ENCODE results near the gene NOB1. TPM values are rescaled to one million over a fixed set of nuclear protein-coding genes. Genes with fewer than 3 reads are reported as not detected.

The NOB1 gene
- total and polyA plus RNA-seq, 4 experiments from 2014 or later: 28.0 to 54.4 (median 45.4) TPM

DNA sequence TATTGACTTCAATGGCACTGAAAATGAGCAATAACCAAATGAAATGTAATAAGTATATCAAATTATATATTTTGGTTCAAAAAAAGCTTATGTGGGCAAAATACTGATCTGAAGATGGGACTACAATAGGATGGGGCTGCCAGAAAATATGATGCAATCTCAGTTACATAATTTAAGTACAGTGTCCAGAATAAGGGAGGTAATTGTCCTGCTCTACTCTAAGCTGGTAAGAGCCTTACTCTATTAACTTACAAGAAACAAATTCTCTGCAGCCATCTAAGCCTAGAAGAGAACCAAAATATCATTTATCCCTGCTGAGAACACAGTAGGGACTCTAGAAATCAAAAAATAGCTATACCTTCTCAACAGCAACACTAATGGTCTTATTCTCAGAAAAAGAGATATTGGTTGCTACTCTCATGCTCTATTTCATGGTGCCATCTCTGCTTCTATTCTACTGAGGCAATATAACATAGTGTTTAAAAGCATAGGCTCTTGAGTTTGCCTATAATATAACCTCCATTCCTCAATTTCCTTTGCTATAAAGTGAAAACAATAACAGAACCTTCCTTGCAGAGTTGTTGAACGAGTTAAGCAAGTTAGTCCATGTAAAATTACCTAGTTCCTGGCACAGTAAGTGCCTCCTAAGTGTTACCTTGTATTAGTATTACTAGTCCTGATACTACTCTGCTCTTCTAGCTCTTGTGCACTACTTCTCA is 48.3 kb downstream of the NOB1 start:
- Histone ChIP-seq H3K9me3 (ENCODE audit: control insufficient read depth in 1 of 2, low read length in 2 of 2) (no peaks in the 10 kb centered on the region), H3K4me1 (ENCODE audit: insufficient read depth, low read length) (peaks cover 6% of the 10 kb centered on the region), H3K27ac (ENCODE audit: low read depth, low read length) (no peak overlapping the region), H3K4me3 (ENCODE audit: low read length in 2 of 2) (no peak overlapping the region), H3K27me3 (ENCODE audit: insufficient read depth, low read length) (no peaks in the 10 kb centered on the region), H3K36me3 (ENCODE audit: insufficient read depth, low read length) (no peaks in the 10 kb centered on the region)
- ChIA-PET CTCF (ENCODE audit: partially characterized antibody) (interaction anchor here (0.5 to 8.0 kb wide), 6 partner anchors 11 to 310 kb away, joined by 3 to 139 read pairs (median 3); partner anchors contain the start of genes NOB1 and NQO1), POLR2A (ENCODE audit: partially characterized antibody) (interaction anchor here (0.8 to 5.5 kb wide), 2 partner anchors 49 to 55 kb away, joined by 3 to 41 read pairs; partner anchors contain the start of genes NOB1 and WWP2)
- peaks cover 0 to 4% (median 2%) of the 10 kb centered on the region in 4 donors for H3K4me1 Mint-ChIP-seq
- H3K27ac Mint-ChIP-seq: peak overlapping the region in 2 of 7 donors; percentile 39 to 46
- H3K27me3 Mint-ChIP-seq: no peaks in the 10 kb centered on the region
- H3K9me3 Mint-ChIP-seq: no peaks in the 10 kb centered on the region
- H3K4me3 Mint-ChIP-seq: no peak overlapping the region
- no peak for DNase-seq
- intact Hi-C loops (cut with micrococcal nuclease): loop anchor here (5.0 kb wide), 1 partner anchor 309 kb away; no protein-coding TSS in a partner anchor
- H3K36me3 Mint-ChIP-seq: peaks cover 3 to 12% of the 10 kb centered on the region in 2 donors

GRCh38 chr16:69703638-69704037 is 51.1 kb downstream of the NOB1 start:
- Mint-ChIP-seq H3K4me1 (peaks cover 0 to 1% (median 0%) of the 10 kb centered on the region in 4 donors), H3K36me3 (peaks cover 3 to 24% of the 10 kb centered on the region in 2 donors), H3K4me3 (no peak overlapping the region), H3K27me3 (no peaks in the 10 kb centered on the region), H3K27ac (peak overlapping the region in 4 of 7 donors; percentile 32 to 68 (median 66)), H3K9me3 (no peaks in the 10 kb centered on the region)
- Histone ChIP-seq H3K36me3 (ENCODE audit: insufficient read depth, low read length) (no peaks in the 10 kb centered on the region), H3K4me3 (ENCODE audit: low read length in 2 of 2) (no peak overlapping the region), H3K27me3 (ENCODE audit: insufficient read depth, low read length) (no peaks in the 10 kb centered on the region), H3K27ac (ENCODE audit: low read depth, low read length) (no peak overlapping the region), H3K4me1 (ENCODE audit: insufficient read depth, low read length) (no peaks in the 10 kb centered on the region), H3K9me3 (ENCODE audit: control insufficient read depth in 1 of 2, low read length in 2 of 2) (no peaks in the 10 kb centered on the region)
- no peak for DNase-seq
- CTCF ChIA-PET (ENCODE audit: partially characterized antibody): interaction anchor here (1.3 to 3.2 kb wide), 3 partner anchors 51 to 307 kb away, joined by 4 to 19 read pairs (median 6); partner anchors contain the start of gene NOB1
- intact Hi-C loops (cut with micrococcal nuclease): no loop called here
- POLR2A ChIA-PET (ENCODE audit: partially characterized antibody): interaction anchor here (0.6 to 2.0 kb wide), 4 partner anchors 10 to 102 kb away, joined by 3 to 6 read pairs (median 4); partner anchors contain the start of gene NOB1

DNA sequence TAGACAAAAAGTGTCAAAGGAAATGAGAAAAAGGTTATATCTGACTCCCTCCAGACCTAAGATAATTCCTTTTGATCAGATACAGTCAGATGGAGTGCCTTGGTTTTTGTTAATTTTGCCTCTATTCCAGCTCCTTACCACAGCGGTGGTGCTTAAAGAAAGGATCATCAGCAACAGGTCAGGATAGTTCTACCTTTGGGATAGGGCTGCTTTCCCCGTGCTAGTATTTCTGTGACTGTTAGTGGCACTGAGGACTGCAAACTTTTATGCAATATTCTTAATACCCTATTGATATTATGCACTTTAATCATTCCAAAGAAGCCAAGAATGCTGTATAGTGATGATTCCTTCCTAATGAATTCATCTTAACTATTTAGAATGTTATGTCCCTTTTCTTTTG is 52.9 kb downstream of the NOB1 start:
- POLR2A ChIA-PET (ENCODE audit: partially characterized antibody): no interaction called here
- intact Hi-C loops (cut with micrococcal nuclease): no loop called here

DNA sequence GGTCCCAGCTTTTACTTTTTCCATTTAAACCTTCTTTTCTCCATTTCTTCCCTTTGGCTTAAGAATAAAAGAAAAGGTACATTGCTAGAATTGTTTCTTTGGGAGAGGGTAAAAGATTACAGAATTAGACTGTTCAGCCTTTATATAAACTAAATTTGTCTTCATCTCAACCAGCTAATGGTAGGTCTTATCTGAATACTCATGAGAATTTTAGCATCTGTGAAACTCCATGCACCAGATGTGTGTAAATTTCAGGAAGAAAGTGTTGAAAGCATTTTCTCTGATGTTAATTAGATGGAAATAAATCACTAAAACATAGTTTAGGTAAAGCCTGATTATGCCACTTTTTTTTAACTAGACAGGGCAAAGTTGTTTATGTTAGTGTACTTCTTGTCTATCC is 53.3 kb downstream of the NOB1 start:
- Histone ChIP-seq H3K4me3 (ENCODE audit: low read length in 2 of 2) (no peak overlapping the region), H3K9me3 (ENCODE audit: control insufficient read depth in 1 of 2, low read length in 2 of 2) (no peaks in the 10 kb centered on the region), H3K4me1 (ENCODE audit: insufficient read depth, low read length) (no peaks in the 10 kb centered on the region), H3K36me3 (ENCODE audit: insufficient read depth, low read length) (no peaks in the 10 kb centered on the region), H3K27ac (ENCODE audit: low read depth, low read length) (no peak overlapping the region), H3K27me3 (ENCODE audit: insufficient read depth, low read length) (no peaks in the 10 kb centered on the region)
- H3K4me1 Mint-ChIP-seq: peaks cover 0 to 1% (median 0%) of the 10 kb centered on the region in 4 donors
- H3K9me3 Mint-ChIP-seq: no peaks in the 10 kb centered on the region
- peaks cover 7 to 28% of the 10 kb centered on the region in 2 donors for H3K36me3 Mint-ChIP-seq
- H3K4me3 Mint-ChIP-seq: no peak overlapping the region
- no peaks in the 10 kb centered on the region for H3K27me3 Mint-ChIP-seq
- no peak for DNase-seq
- peak overlapping the region in 2 of 7 donors; percentile 62 to 65 for H3K27ac Mint-ChIP-seq
- intact Hi-C loops (cut with micrococcal nuclease): no loop called here
- POLR2A ChIA-PET (ENCODE audit: partially characterized antibody): no interaction called here
- CTCF ChIA-PET (ENCODE audit: partially characterized antibody): no interaction called here

More for the DNA sequence above, 52.9 kb downstream of the NOB1 start:
- Mint-ChIP-seq H3K9me3 (no peaks in the 10 kb centered on the region), H3K36me3 (peaks cover 7 to 28% of the 10 kb centered on the region in 2 donors), H3K27ac (peak overlapping the region in 1 of 7 donors; percentile 32), H3K4me3 (no peak overlapping the region), H3K27me3 (no peaks in the 10 kb centered on the region), H3K4me1 (peaks cover 0 to 1% (median 0%) of the 10 kb centered on the region in 4 donors)
- Histone ChIP-seq H3K27ac (ENCODE audit: low read depth, low read length) (no peak overlapping the region), H3K27me3 (ENCODE audit: insufficient read depth, low read length) (no peaks in the 10 kb centered on the region), H3K9me3 (ENCODE audit: control insufficient read depth in 1 of 2, low read length in 2 of 2) (no peaks in the 10 kb centered on the region), H3K36me3 (ENCODE audit: insufficient read depth, low read length) (no peaks in the 10 kb centered on the region), H3K4me1 (ENCODE audit: insufficient read depth, low read length) (no peaks in the 10 kb centered on the region), H3K4me3 (ENCODE audit: low read length in 2 of 2) (no peak overlapping the region)
- CTCF ChIA-PET (ENCODE audit: partially characterized antibody): interaction anchor here (3.2 kb wide), 1 partner anchor 52 kb away, joined by 19 read pairs; the partner anchor contains the start of gene NOB1
- DNase-seq: no peak

- H3K27ac ChIP-seq (ENCODE audit: low read depth, low read length): no peak overlapping the region
- peaks cover 14 to 42% of the 10 kb centered on the region in 2 donors for H3K36me3 Mint-ChIP-seq
- no peak overlapping the region for H3K4me3 Mint-ChIP-seq
- POLR2A ChIA-PET (ENCODE audit: partially characterized antibody): interaction anchor here (0.6 kb wide), 1 partner anchor 18 kb away, joined by 3 read pairs; no protein-coding TSS in a partner anchor
- CTCF ChIA-PET (ENCODE audit: partially characterized antibody): interaction anchor here (0.8 to 1.1 kb wide), 2 partner anchors 9 to 304 kb away, joined by 3 to 4 read pairs; no protein-coding TSS in a partner anchor
- H3K9me3 Mint-ChIP-seq: no peaks in the 10 kb centered on the region
- no peak for DNase-seq
- no peaks in the 10 kb centered on the region for H3K27me3 Mint-ChIP-seq
- peaks cover 0 to 1% (median 0%) of the 10 kb centered on the region in 4 donors for H3K4me1 Mint-ChIP-seq
- H3K9me3 ChIP-seq (ENCODE audit: control insufficient read depth in 1 of 2, low read length in 2 of 2): no peaks in the 10 kb centered on the region
- H3K27me3 ChIP-seq (ENCODE audit: insufficient read depth, low read length): no peaks in the 10 kb centered on the region
- no peak overlapping the region for H3K4me3 ChIP-seq (ENCODE audit: low read length in 2 of 2)
- intact Hi-C loops (cut with micrococcal nuclease): no loop called here
- H3K4me1 ChIP-seq (ENCODE audit: insufficient read depth, low read length): no peaks in the 10 kb centered on the region
- peaks cover 10% of the 10 kb centered on the region for H3K36me3 ChIP-seq (ENCODE audit: insufficient read depth, low read length)
- peak overlapping the region in 2 of 7 donors; percentile 9 to 88 for H3K27ac Mint-ChIP-seq
Observed at GRCh38 chr16:69699915-69700314, 54.8 kb downstream of the NOB1 start.

DNA sequence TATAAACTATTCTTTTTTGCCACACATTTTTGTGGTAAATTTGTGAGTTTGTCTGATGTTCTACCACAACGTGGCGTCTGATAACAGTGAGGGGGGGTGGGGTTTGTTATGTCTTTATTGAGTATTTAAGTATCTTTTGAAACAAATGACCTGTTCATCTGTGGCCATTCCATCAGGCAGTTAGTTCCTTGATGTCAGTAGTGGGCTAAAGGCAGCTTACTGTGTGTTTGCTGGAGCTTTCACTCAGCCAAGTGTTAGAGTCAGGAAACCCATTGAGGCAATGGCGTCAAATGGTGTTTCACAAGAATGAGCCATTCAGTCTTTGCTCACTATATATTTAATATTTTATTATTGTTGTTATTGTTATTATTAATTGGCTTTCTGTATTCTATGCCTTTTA is 56.3 kb downstream of the NOB1 start:
- H3K4me3 ChIP-seq (ENCODE audit: low read length in 2 of 2): no peak overlapping the region
- Mint-ChIP-seq H3K27me3 (no peaks in the 10 kb centered on the region), H3K4me3 (no peak overlapping the region), H3K36me3 (peaks cover 18 to 48% of the 10 kb centered on the region in 2 donors), H3K4me1 (peaks cover 0 to 1% (median 0%) of the 10 kb centered on the region in 4 donors), H3K27ac (no peak overlapping the region), H3K9me3 (no peaks in the 10 kb centered on the region)
- CTCF ChIA-PET (ENCODE audit: partially characterized antibody): interaction anchor here (1.6 kb wide), 1 partner anchor 56 kb away, joined by 3 read pairs; the partner anchor contains the start of gene NOB1
- H3K27me3 ChIP-seq (ENCODE audit: insufficient read depth, low read length): no peaks in the 10 kb centered on the region
- no peaks in the 10 kb centered on the region for H3K9me3 ChIP-seq (ENCODE audit: control insufficient read depth in 1 of 2, low read length in 2 of 2)
- DNase-seq: no peak
- H3K36me3 ChIP-seq (ENCODE audit: insufficient read depth, low read length): peaks cover 25% of the 10 kb centered on the region
- H3K4me1 ChIP-seq (ENCODE audit: insufficient read depth, low read length): no peaks in the 10 kb centered on the region
- no peak overlapping the region for H3K27ac ChIP-seq (ENCODE audit: low read depth, low read length)
- POLR2A ChIA-PET (ENCODE audit: partially characterized antibody): no interaction called here
- intact Hi-C loops (cut with micrococcal nuclease): no loop called here

GRCh38 chr16:69693916-69694315 is 60.8 kb downstream of the NOB1 start:
- no peaks in the 10 kb centered on the region for H3K4me1 Mint-ChIP-seq
- no peak overlapping the region for H3K27ac ChIP-seq (ENCODE audit: low read depth, low read length)
- H3K36me3 Mint-ChIP-seq: peaks cover 42 to 66% of the 10 kb centered on the region in 2 donors
- no peaks in the 10 kb centered on the region for H3K9me3 ChIP-seq (ENCODE audit: control insufficient read depth in 1 of 2, low read length in 2 of 2)
- H3K27me3 ChIP-seq (ENCODE audit: insufficient read depth, low read length): no peaks in the 10 kb centered on the region
- no peak overlapping the region for H3K4me3 ChIP-seq (ENCODE audit: low read length in 2 of 2)
- H3K4me1 ChIP-seq (ENCODE audit: insufficient read depth, low read length): no peaks in the 10 kb centered on the region
- peaks cover 52% of the 10 kb centered on the region for H3K36me3 ChIP-seq (ENCODE audit: insufficient read depth, low read length)
- DNase-seq: no peak
- H3K9me3 Mint-ChIP-seq: no peaks in the 10 kb centered on the region
- H3K27ac Mint-ChIP-seq: peak overlapping the region in 1 of 7 donors; percentile 34
- ChIA-PET CTCF (ENCODE audit: partially characterized antibody) (no interaction called here), POLR2A (ENCODE audit: partially characterized antibody) (no interaction called here)
- intact Hi-C loops (cut with micrococcal nuclease): no loop called here
- no peaks in the 10 kb centered on the region for H3K27me3 Mint-ChIP-seq
- H3K4me3 Mint-ChIP-seq: no peak overlapping the region

All from CD4-positive, alpha-beta memory T cell (primary cell).